AG04450 (cell line): Measurements from ENCODE around the gene STIM1. TPM values are rescaled to one million over a fixed set of nuclear protein-coding genes. Genes with fewer than 3 reads are reported as not detected.
A peak's percentile ranks its signal among the peaks of the same experiment; 100 is the strongest.

Experiments
- CTCF ChIA-PET: fragments of 300-600, 350-600 bp; formaldehyde crosslinking; extraction: SDS; loops from one replicate; lab custom pipeline; 2022; ENCODE audit warnings: antibody characterized with exemption, inconsistent platforms; lab: Charles Lee
- POLR2A ChIA-PET: fragments of 350-600 bp; formaldehyde crosslinking; extraction: SDS; loops from one replicate; lab custom pipeline; 2021; ENCODE audit warnings: antibody characterized with exemption, inconsistent platforms; lab: Yijun Ruan, JAX
- DNase-seq: peaks from one replicate; pipeline ENCODE4 v3.0.0-alpha.2; 2011; ENCODE audit warnings: low read depth, low spot score
- H3K27ac ChIP-seq: one replicate; pipeline ENCODE4 v1.5.1; 2012; ENCODE audit warnings: low read depth, low read length, control low read depth
- H3K27me3 ChIP-seq: one replicate; pipeline ENCODE4 v1.6.0; 2012; ENCODE audit warnings: low read length; ENCODE audit not compliant: control insufficient read depth, insufficient read depth
- H3K4me3 ChIP-seq: 2 replicates; pipeline ENCODE4 v1.5.1; 2011; ENCODE audit warnings: mild to moderate bottlenecking, low read depth, low read length, control low read depth
- H3K9me3 ChIP-seq: 2 replicates; pipeline ENCODE4 v1.5.1; 2012; ENCODE audit warnings: low read length; ENCODE audit not compliant: control insufficient read depth, insufficient read depth
- polyA plus RNA-seq: library from polyadenylated mRNA; depleted of rRNA; stranded (reverse); fragments of >200 nt; gene quantifications from 2 replicates; pipeline ENCODE4 v1.2.3, GENCODE V29; 2011
- TF ChIP-seq, protein P1 (sequence below): IDR thresholded peaks from 2 replicates; pipeline ENCODE4 v1.5.1; 2011; ENCODE audit warnings: low read depth, low read length, control low read depth, inconsistent platforms

The STIM1 gene
- polyA plus RNA-seq, 1 experiment: 23.4 TPM

DNA sequence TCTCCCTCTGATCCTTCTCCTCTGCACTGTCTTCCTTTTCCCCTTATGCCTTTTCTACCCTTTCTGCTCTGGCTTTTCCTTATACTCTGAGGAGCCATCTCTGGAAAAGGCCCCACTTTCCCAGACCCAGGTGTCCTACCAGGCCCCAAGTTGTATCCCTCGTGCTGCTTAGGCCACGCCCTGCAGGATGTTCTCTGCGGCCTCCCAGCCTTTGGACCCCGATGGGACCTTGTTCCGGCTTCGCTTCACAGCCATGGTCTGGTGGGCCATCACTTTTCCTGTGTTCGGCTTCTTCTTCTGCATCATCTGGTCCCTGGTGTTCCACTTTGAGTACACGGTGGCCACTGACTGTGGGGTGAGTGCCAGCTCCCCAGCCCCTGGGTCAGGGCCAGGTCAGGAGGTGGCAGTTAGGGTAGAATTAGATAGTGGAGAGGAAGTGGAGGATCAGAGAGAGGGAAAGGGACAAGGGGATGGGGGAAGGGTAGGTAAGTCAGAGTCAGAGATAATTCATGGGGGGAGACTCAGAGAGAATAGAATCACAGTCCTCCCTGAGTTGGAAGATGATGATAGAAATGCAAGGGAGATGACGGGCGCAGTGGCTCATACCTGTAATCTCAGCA lies 38.2 kb upstream of the STIM1 start:
- Histone ChIP-seq H3K27me3 (no peaks in the 10 kb centered on the region), H3K9me3 (no peaks in the 10 kb centered on the region), H3K27ac (no peak overlapping the region), H3K4me3 (no peak overlapping the region)
- CTCF ChIA-PET: interaction anchor here (1.2 kb wide), 1 partner anchor 10 kb away, joined by 5 read pairs; no protein-coding TSS in a partner anchor
- DNase-seq: no peak
- TF ChIP-seq, protein P1, sequence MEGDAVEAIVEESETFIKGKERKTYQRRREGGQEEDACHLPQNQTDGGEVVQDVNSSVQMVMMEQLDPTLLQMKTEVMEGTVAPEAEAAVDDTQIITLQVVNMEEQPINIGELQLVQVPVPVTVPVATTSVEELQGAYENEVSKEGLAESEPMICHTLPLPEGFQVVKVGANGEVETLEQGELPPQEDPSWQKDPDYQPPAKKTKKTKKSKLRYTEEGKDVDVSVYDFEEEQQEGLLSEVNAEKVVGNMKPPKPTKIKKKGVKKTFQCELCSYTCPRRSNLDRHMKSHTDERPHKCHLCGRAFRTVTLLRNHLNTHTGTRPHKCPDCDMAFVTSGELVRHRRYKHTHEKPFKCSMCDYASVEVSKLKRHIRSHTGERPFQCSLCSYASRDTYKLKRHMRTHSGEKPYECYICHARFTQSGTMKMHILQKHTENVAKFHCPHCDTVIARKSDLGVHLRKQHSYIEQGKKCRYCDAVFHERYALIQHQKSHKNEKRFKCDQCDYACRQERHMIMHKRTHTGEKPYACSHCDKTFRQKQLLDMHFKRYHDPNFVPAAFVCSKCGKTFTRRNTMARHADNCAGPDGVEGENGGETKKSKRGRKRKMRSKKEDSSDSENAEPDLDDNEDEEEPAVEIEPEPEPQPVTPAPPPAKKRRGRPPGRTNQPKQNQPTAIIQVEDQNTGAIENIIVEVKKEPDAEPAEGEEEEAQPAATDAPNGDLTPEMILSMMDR: no peak
- POLR2A ChIA-PET: no interaction called here

DNA sequence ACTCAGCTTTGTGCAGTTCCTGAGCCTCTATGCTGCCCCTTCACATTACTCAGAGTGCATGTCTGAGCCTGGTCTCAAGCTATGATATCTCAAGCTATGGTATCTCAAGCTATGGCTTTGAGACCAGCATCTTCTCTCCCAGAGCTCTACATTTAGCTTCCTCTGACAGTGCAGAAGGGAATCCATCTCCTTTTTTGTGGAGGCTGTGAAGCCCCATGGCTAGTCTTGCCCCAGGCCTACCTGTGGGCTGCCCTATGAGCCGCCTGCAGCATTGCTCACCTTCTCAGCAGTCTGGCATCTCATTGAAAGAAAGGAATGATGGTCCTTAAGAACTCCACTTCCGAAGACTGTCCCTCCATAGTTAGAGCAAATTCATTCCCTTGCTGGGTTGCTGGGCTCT lies 34.5 kb upstream of the STIM1 start:
- Histone ChIP-seq H3K9me3 (no peaks in the 10 kb centered on the region), H3K4me3 (no peak overlapping the region), H3K27ac (no peak overlapping the region), H3K27me3 (no peaks in the 10 kb centered on the region)
- ChIA-PET CTCF (interaction anchor here (0.6 to 1.6 kb wide), 2 partner anchors 13 to 29 kb away, joined by 3 to 6 read pairs; partner anchors contain the start of gene PGAP2), POLR2A (no interaction called here)
- DNase-seq: no peak
- TF ChIP-seq, protein P1: no peak

DNA sequence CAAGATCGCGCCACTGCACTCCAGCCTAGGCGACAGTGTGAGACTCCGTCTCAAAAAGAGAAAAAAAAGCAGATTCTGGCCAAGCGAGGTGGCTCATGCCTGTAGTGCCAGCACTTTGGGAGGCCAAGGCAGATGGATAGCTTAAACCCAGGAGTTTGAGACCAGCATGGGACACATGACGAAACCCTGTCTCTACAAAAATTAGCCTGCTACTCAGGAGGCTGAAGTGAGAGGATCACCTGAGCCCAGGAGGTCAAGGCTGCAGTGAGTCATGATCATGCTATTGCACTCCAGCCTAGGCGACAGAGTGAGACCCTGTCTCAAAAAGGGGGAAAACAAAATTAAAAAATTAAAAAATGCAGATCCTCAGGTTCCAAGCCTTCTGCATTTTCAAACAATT lies 33.2 kb upstream of the STIM1 start:
- TF ChIP-seq, protein P1: no peak

DNA sequence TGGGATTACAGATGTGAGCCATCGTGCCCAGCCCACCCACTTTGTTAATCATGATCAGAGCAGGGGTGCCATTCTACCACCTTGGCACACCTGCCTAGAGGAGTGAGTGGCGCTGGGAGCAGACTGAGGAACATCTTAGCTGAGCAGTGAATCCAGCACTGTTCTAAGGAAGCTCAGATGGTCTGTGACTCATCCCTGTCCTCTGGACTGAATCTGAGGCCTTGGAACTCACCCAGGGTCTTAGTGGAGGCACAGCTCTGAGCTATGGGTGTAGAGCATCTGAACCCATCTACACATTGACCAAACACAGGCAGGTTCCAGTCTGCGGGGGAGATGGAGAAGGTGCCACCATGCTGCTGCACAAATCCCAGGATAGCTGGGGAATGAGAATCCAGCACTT lies 32.2 kb upstream of the STIM1 start:
- H3K27me3 ChIP-seq: no peaks in the 10 kb centered on the region
- TF ChIP-seq, protein P1: no peak
- ChIA-PET CTCF (interaction anchor here (0.9 to 2.4 kb wide), 4 partner anchors 15 to 250 kb away, joined by 4 to 11 read pairs (median 6); partner anchors contain the start of genes PGAP2 and STIM1), POLR2A (interaction anchor here (0.6 to 1.0 kb wide), 3 partner anchors 18 to 723 kb away, joined by 3 to 6 read pairs (median 3); no protein-coding TSS in a partner anchor)
- no peak overlapping the region for H3K27ac ChIP-seq
- no peaks in the 10 kb centered on the region for H3K9me3 ChIP-seq
- H3K4me3 ChIP-seq: no peak overlapping the region
- peak; percentile 47 for DNase-seq

More for the DNA sequence above, 33.2 kb upstream of the STIM1 start:
- Histone ChIP-seq H3K27me3 (no peaks in the 10 kb centered on the region), H3K4me3 (no peak overlapping the region), H3K9me3 (no peaks in the 10 kb centered on the region), H3K27ac (no peak overlapping the region)
- DNase-seq: no peak
- ChIA-PET POLR2A (no interaction called here), CTCF (interaction anchor here (1.6 to 2.4 kb wide), 2 partner anchors 14 to 251 kb away, joined by 8 to 11 read pairs; partner anchors contain the start of gene PGAP2)
